Measurements from ENCODE around the gene SLC13A4.
"Not testable (repeated sequence)": the region's sequence is repeated elsewhere in the genome, so short reads cannot be mapped to it uniquely, and the experiment has no call there.

Gene SLC13A4

GRCh38 chr7:135755351-135755753 is 27.4 kb upstream of the SLC13A4 start:
- DNase-seq (ENCODE audit: extremely low spot score, insufficient read length, low read depth) (no peak), FAIRE-seq (no peak)

- DNase-seq (ENCODE audit: extremely low spot score, insufficient read length, low read depth): no peak
- FAIRE-seq: no peak
Measured at GRCh38 chr7:135753616-135754413, 25.8 kb upstream of the SLC13A4 start.

- DNase-seq (ENCODE audit: extremely low spot score, insufficient read length, low read depth): no peak
- FAIRE-seq: no peak
Measured at GRCh38 chr7:135748770-135749169, 20.8 kb upstream of the SLC13A4 start, which contains the start of gene FAM180A. Gene FAM180A, minus strand, starts transcription at chr7:135748813. Its CDS starts 233 bp downstream, at chr7:135748580.

GRCh38 chr7:135747366-135747765 is 19.4 kb upstream of the SLC13A4 start:
- FAIRE-seq (no peak), DNase-seq (ENCODE audit: extremely low spot score, insufficient read length, low read depth) (no peak)

- FAIRE-seq (no peak), DNase-seq (ENCODE audit: extremely low spot score, insufficient read length, low read depth) (no peak)
Measured at GRCh38 chr7:135745703-135746312, 17.8 kb upstream of the SLC13A4 start.

- FAIRE-seq: no peak
- no peak for DNase-seq (ENCODE audit: extremely low spot score, insufficient read length, low read depth)
Measured at GRCh38 chr7:135744938-135745702, 17.1 kb upstream of the SLC13A4 start.

GRCh38 chr7:135743907-135744731 is 16.1 kb upstream of the SLC13A4 start:
- DNase-seq (ENCODE audit: extremely low spot score, insufficient read length, low read depth) (no peak), FAIRE-seq (no peak)

GRCh38 chr7:135742371-135742770 is 14.4 kb upstream of the SLC13A4 start:
- no peak for FAIRE-seq
- no peak for DNase-seq (ENCODE audit: extremely low spot score, insufficient read length, low read depth)

GRCh38 chr7:135741905-135742304 is 13.9 kb upstream of the SLC13A4 start:
- DNase-seq (ENCODE audit: extremely low spot score, insufficient read length, low read depth): no peak
- FAIRE-seq: no peak

- no peak for FAIRE-seq
- no peak for DNase-seq (ENCODE audit: extremely low spot score, insufficient read length, low read depth)
Measured at GRCh38 chr7:135740889-135741288, 12.9 kb upstream of the SLC13A4 start.

GRCh38 chr7:135737306-135737647 is 9.3 kb upstream of the SLC13A4 start:
- DNase-seq (ENCODE audit: extremely low spot score, insufficient read length, low read depth); FAIRE-seq: not testable (repeated sequence)

- DNase-seq (ENCODE audit: extremely low spot score, insufficient read length, low read depth): no peak
- no peak for FAIRE-seq
Measured at GRCh38 chr7:135736586-135737305, 8.8 kb upstream of the SLC13A4 start.

- FAIRE-seq: no peak
- no peak for DNase-seq (ENCODE audit: extremely low spot score, insufficient read length, low read depth)
Measured at GRCh38 chr7:135734343-135734689, 6.3 kb upstream of the SLC13A4 start.

GRCh38 chr7:135733603-135734342 is 5.8 kb upstream of the SLC13A4 start:
- no peak for FAIRE-seq
- DNase-seq (ENCODE audit: extremely low spot score, insufficient read length, low read depth): no peak

GRCh38 chr7:135731131-135731530 is 3.1 kb upstream of the SLC13A4 start:
- DNase-seq (ENCODE audit: extremely low spot score, insufficient read length, low read depth) (no peak), FAIRE-seq (no peak)

- no peak for FAIRE-seq
- no peak for DNase-seq (ENCODE audit: extremely low spot score, insufficient read length, low read depth)
Measured at GRCh38 chr7:135729230-135729629, 1.2 kb upstream of the SLC13A4 start.

GRCh38 chr7:135726911-135727673 is 894 bp downstream of the SLC13A4 start:
- DNase-seq (ENCODE audit: extremely low spot score, insufficient read length, low read depth) (no peak), FAIRE-seq (no peak)

GRCh38 chr7:135726276-135726788 is 1.7 kb downstream of the SLC13A4 start:
- DNase-seq (ENCODE audit: extremely low spot score, insufficient read length, low read depth) (no peak), FAIRE-seq (no peak)

All from GM18507 (cell line).